ACC112 (cell line): ENCODE results near the gene TPPP2.

Source experiments
- H2AFZ ChIP-seq: fragments of 200-600 bp; sonication (generic); one replicate; pipeline ENCODE4 v1.6.0; 2017; ENCODE audit warnings: antibody characterized with exemption, low read length; ENCODE audit not compliant: unreplicated experiment
- H3K27ac ChIP-seq: fragments of 200-600 bp; sonication (generic); 2 replicates; pipeline ENCODE4 v1.5.1; 2014; ENCODE audit warnings: low read depth, mild to moderate bottlenecking, antibody characterized with exemption, low read length, moderate library complexity
- H3K27me3 ChIP-seq: fragments of 200-600 bp; sonication (generic); 2 replicates; pipeline ENCODE4 v1.6.1; 2014; ENCODE audit warnings: mild to moderate bottlenecking, antibody characterized with exemption, low read length, moderate library complexity, mixed read lengths; ENCODE audit not compliant: insufficient read depth
- H3K36me3 ChIP-seq: fragments of 200-600 bp; sonication (generic); 2 replicates; pipeline ENCODE4 v1.6.1; 2016; ENCODE audit warnings: mild to moderate bottlenecking, antibody characterized with exemption, low read length, moderate library complexity, mixed read lengths; ENCODE audit not compliant: insufficient read depth
- H3K4me1 ChIP-seq: fragments of 200-600 bp; sonication (generic); one replicate; pipeline ENCODE4 v1.6.1; 2016; ENCODE audit warnings: low read length, mixed read lengths; ENCODE audit not compliant: insufficient read depth, unreplicated experiment, control insufficient read depth
- H3K4me3 ChIP-seq: fragments of 200-600 bp; sonication (generic); 2 replicates; pipeline ENCODE4 v1.5.1; 2014; ENCODE audit warnings: mild to moderate bottlenecking, low read depth, low read length
- H3K79me2 ChIP-seq: fragments of 200-600 bp; sonication (generic); one replicate; pipeline ENCODE4 v1.6.0; 2016; ENCODE audit warnings: low read length; ENCODE audit not compliant: control insufficient read depth, unreplicated experiment, insufficient read depth

Gene TPPP2

GRCh38 chr14:21025371-21026273 is 4.4 kb upstream of the TPPP2 start:
- H3K4me3 ChIP-seq: peak overlapping the region; percentile 75
- peaks cover 83% of the 10 kb centered on the region for H3K27me3 ChIP-seq
- no peaks in the 10 kb centered on the region for H3K79me2 ChIP-seq
- H3K4me1 ChIP-seq: no peaks in the 10 kb centered on the region
- H3K27ac ChIP-seq: no peak overlapping the region
- peak overlapping the region; percentile 95 for H2AFZ ChIP-seq
- no peaks in the 10 kb centered on the region for H3K36me3 ChIP-seq

- H3K4me3 ChIP-seq: no peak overlapping the region
- peaks cover 83% of the 10 kb centered on the region for H3K27me3 ChIP-seq
- no peaks in the 10 kb centered on the region for H3K4me1 ChIP-seq
- no peak overlapping the region for H2AFZ ChIP-seq
- no peaks in the 10 kb centered on the region for H3K36me3 ChIP-seq
- no peak overlapping the region for H3K27ac ChIP-seq
- no peaks in the 10 kb centered on the region for H3K79me2 ChIP-seq
These were observed 3.6 kb upstream of the TPPP2 start for GRCh38 chr14:21026274-21026987.

- no peaks in the 10 kb centered on the region for H3K79me2 ChIP-seq
- peaks cover 83% of the 10 kb centered on the region for H3K27me3 ChIP-seq
- H3K27ac ChIP-seq: no peak overlapping the region
- H3K36me3 ChIP-seq: no peaks in the 10 kb centered on the region
- H3K4me3 ChIP-seq: no peak overlapping the region
- no peak overlapping the region for H2AFZ ChIP-seq
- no peaks in the 10 kb centered on the region for H3K4me1 ChIP-seq
These were observed 3.1 kb upstream of the TPPP2 start for GRCh38 chr14:21026988-21027315.

GRCh38 chr14:21030531-21030930 is 514 bp downstream of the TPPP2 start:
- Histone ChIP-seq H3K4me3 (no peak overlapping the region), H2AFZ (no peak overlapping the region), H3K4me1 (no peaks in the 10 kb centered on the region)

GRCh38 chr14:21032326-21033132 is 2.5 kb downstream of the TPPP2 start:
- H3K4me3 ChIP-seq: no peak overlapping the region

More at GRCh38 chr14:21030531-21030930, 514 bp downstream of the TPPP2 start:
- Histone ChIP-seq H3K79me2 (no peaks in the 10 kb centered on the region), H3K27ac (no peak overlapping the region), H3K36me3 (no peaks in the 10 kb centered on the region), H3K27me3 (peaks cover 85% of the 10 kb centered on the region)

GRCh38 chr14:21033133-21033698 is 3.2 kb downstream of the TPPP2 start:
- H3K36me3 ChIP-seq: no peaks in the 10 kb centered on the region
- no peaks in the 10 kb centered on the region for H3K79me2 ChIP-seq
- no peak overlapping the region for H2AFZ ChIP-seq
- H3K4me3 ChIP-seq: no peak overlapping the region
- H3K27me3 ChIP-seq: peaks cover 83% of the 10 kb centered on the region
- H3K4me1 ChIP-seq: no peaks in the 10 kb centered on the region
- H3K27ac ChIP-seq: no peak overlapping the region

More at GRCh38 chr14:21032326-21033132, 2.5 kb downstream of the TPPP2 start:
- Histone ChIP-seq H2AFZ (no peak overlapping the region), H3K27ac (no peak overlapping the region), H3K27me3 (peaks cover 83% of the 10 kb centered on the region), H3K4me1 (no peaks in the 10 kb centered on the region), H3K79me2 (no peaks in the 10 kb centered on the region), H3K36me3 (no peaks in the 10 kb centered on the region)

- Histone ChIP-seq H3K27ac (no peak within 1 kb of the TSS), H3K4me1 (no peaks in the 10 kb centered on the region), H2AFZ (no peak within 1 kb of the TSS), H3K4me3 (no peak within 1 kb of the TSS), H3K36me3 (no peaks in the 10 kb centered on the region), H3K27me3 (peaks cover 74% of the 10 kb centered on the region), H3K79me2 (no peaks in the 10 kb centered on the region)
These were observed 4.7 kb downstream of the TPPP2 start, which contains the start of gene RNASE13 for GRCh38 chr14:21034707-21035106. Gene RNASE13, minus strand, starts transcription at chr14:21034807. Its CDS starts 519 bp downstream, at chr14:21034288.

GRCh38 chr14:21036751-21037150 is 6.7 kb downstream of the TPPP2 start:
- Histone ChIP-seq H3K27me3 (peaks cover 54% of the 10 kb centered on the region), H2AFZ (no peak overlapping the region), H3K36me3 (no peaks in the 10 kb centered on the region), H3K79me2 (no peaks in the 10 kb centered on the region), H3K27ac (no peak overlapping the region), H3K4me1 (peaks cover 6% of the 10 kb centered on the region), H3K4me3 (no peak overlapping the region)

GRCh38 chr14:21037156-21037555 is 7.1 kb downstream of the TPPP2 start:
- no peak overlapping the region for H3K27ac ChIP-seq
- no peaks in the 10 kb centered on the region for H3K79me2 ChIP-seq
- peaks cover 10% of the 10 kb centered on the region for H3K4me1 ChIP-seq
- no peak overlapping the region for H2AFZ ChIP-seq
- no peaks in the 10 kb centered on the region for H3K36me3 ChIP-seq
- peaks cover 50% of the 10 kb centered on the region for H3K27me3 ChIP-seq
- no peak overlapping the region for H3K4me3 ChIP-seq
